ENCODE measurements around the gene SH3BP2.

SH3BP2 gene

DNA sequence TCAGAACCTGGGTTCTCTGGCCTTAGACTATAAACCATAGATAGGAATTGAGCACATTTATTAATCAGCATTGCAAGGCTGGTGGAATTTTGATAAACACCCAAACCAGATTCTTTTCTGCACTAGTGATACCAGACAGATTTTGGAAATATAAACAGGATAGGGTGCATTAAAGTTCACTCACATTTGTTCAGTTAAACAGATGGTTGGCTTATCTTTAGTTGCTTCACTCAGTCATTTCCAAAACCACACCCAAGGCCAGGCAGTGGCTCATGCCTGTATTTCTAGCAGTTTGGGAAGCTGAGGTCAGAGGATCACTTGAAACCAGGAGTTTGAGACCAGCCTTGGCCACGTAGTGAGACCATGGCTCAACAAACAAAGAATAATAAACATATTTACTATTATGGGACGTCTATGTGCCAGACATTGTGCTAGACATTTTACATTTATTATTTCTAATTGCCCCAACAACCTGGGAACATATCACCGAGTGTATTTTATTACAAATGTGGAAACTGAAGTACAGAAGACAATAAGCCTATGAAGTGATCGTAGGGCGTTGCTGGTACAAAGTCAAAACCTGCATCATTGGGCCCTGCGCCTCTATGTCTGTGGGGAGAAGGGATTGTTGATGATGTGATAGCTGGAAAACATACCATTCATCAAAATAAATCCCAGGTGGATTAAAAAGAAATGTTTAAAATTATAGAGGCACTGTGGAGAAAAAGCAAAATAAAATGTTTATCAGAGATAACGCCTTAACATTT is 65.7 kb downstream of the SH3BP2 start:
- H3F3A ChIP-seq (ENCODE audit: control insufficient read depth, insufficient read depth), result peaks cover 9% of the 10 kb centered on the region
- peaks cover 67% of the 10 kb centered on the region for H3K79me2 ChIP-seq (ENCODE audit: control insufficient read depth, low read length)
- H4K20me1 ChIP-seq (ENCODE audit: control insufficient read depth, insufficient read depth, low read depth, low read length), result peaks cover 29% of the 10 kb centered on the region
- no peaks in the 10 kb centered on the region for H3K9me3 ChIP-seq (ENCODE audit: control insufficient read depth, insufficient read depth, low read length)
- no peak overlapping the region for H3K4me3 ChIP-seq (ENCODE audit: low read length)
- no peak overlapping the region for H3K4me2 ChIP-seq (ENCODE audit: low read length)
- TF ChIP-seq, protein P1, sequence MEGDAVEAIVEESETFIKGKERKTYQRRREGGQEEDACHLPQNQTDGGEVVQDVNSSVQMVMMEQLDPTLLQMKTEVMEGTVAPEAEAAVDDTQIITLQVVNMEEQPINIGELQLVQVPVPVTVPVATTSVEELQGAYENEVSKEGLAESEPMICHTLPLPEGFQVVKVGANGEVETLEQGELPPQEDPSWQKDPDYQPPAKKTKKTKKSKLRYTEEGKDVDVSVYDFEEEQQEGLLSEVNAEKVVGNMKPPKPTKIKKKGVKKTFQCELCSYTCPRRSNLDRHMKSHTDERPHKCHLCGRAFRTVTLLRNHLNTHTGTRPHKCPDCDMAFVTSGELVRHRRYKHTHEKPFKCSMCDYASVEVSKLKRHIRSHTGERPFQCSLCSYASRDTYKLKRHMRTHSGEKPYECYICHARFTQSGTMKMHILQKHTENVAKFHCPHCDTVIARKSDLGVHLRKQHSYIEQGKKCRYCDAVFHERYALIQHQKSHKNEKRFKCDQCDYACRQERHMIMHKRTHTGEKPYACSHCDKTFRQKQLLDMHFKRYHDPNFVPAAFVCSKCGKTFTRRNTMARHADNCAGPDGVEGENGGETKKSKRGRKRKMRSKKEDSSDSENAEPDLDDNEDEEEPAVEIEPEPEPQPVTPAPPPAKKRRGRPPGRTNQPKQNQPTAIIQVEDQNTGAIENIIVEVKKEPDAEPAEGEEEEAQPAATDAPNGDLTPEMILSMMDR (IDR thresholded peaks at IDR 0.05; ENCODE audit: low read depth, low read length, poor library complexity, severe bottlenecking), result no peak
- TF ChIP-seq EZH2phosphoT487 (IDR thresholded peaks at IDR 0.05; ENCODE audit: borderline replicate concordance, low read length), result no peak
- no peaks in the 10 kb centered on the region for H3K9me2 ChIP-seq (replicated peaks; ENCODE audit: control insufficient read depth, low read length)
- H3K4me1 ChIP-seq (ENCODE audit: control insufficient read depth, low read length), result peaks cover 22% of the 10 kb centered on the region
- no peak overlapping the region for H3K27ac ChIP-seq (ENCODE audit: low read depth, low read length)
- H3K36me3 ChIP-seq (ENCODE audit: control insufficient read depth, low read length), result peaks cover 12% of the 10 kb centered on the region
- no peaks in the 10 kb centered on the region for H3K27me3 ChIP-seq (ENCODE audit: control insufficient read depth, low read length)

DNA sequence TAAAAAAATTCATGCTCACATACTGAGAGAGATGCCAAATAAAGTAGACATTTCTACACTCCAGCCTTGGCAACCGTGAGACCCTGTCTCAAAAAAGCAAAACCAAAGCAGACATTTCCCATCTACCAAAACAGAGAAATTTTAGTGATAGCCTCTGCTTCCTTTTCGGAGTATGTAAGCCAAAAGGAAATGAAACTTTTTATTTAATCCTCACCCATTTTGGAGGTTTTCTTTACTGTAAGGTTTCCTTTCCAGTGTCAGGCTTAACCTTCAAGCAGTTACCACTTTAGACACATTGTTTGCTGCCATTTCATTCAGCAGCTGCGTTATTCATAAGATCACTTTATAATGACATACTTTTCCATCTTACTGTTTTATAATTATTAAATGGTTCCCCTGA is 66.6 kb downstream of the SH3BP2 start:
- Histone ChIP-seq H4K20me1 (ENCODE audit: control insufficient read depth, insufficient read depth, low read depth, low read length) (peaks cover 28% of the 10 kb centered on the region), H3K9me2 (replicated peaks; ENCODE audit: control insufficient read depth, low read length) (no peaks in the 10 kb centered on the region), H3K79me2 (ENCODE audit: control insufficient read depth, low read length) (peaks cover 66% of the 10 kb centered on the region), H3K4me2 (ENCODE audit: low read length) (peak overlapping the region; percentile 36), H3F3A (ENCODE audit: control insufficient read depth, insufficient read depth) (peaks cover 9% of the 10 kb centered on the region), H3K36me3 (ENCODE audit: control insufficient read depth, low read length) (peaks cover 4% of the 10 kb centered on the region; the same call in 1 of the 2 replicates), H3K9me3 (ENCODE audit: control insufficient read depth, insufficient read depth, low read length) (no peaks in the 10 kb centered on the region), H3K27ac (ENCODE audit: low read depth, low read length) (no peak overlapping the region), H3K4me1 (ENCODE audit: control insufficient read depth, low read length) (peaks cover 21% of the 10 kb centered on the region), H3K27me3 (ENCODE audit: control insufficient read depth, low read length) (no peaks in the 10 kb centered on the region), H3K4me3 (ENCODE audit: low read length) (no peak overlapping the region)
- TF ChIP-seq, protein P1 (IDR thresholded peaks at IDR 0.05; ENCODE audit: low read depth, low read length, poor library complexity, severe bottlenecking), result no peak
- no peak for TF ChIP-seq EZH2phosphoT487 (IDR thresholded peaks at IDR 0.05; ENCODE audit: borderline replicate concordance, low read length)

DNA sequence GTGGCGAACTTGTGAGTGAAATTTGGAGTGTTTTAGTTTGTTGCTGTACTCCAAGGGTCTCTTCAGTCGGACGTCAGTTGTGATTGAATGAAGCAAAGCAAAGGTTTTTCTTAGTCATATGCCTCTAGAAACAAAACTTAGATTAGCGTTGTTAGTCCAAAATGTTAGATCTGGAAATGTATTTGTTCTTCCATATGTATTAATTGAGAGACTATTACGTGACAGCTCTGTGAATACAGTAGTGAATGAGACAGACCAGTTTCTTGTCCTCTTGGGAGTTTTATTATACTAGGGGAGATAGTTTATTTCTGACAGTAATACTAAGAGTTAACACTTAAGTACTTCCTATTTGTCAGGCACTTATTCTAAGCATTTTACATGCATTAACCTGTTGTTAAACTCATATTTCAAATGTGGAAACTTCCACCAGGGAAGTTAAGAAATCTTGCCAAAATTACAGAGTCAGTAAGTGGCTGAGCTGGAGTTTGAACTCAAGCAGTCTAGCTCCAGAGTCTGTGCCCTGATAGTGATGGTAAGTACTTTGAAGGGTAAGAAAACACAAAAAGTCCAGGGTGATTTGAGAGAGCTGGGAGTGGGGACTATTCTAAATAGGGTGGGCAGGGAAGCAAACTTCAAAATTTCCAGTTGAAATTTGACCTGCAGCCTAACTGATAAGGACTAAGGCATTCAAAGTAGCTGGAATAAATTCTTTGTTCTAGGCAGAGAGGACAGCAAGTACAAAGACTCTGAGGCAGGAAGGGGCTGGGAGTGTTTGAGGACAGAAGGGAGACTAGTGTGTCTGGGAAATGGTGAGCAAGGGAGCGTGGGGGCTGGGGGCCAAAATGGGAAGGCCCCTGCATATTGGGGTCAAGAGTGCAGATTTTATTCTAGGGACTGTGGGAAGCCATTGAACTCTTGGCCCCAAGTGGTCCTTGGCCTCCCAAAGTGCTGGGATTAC is 67.8 kb downstream of the SH3BP2 start:
- Histone ChIP-seq H4K20me1 (ENCODE audit: control insufficient read depth, insufficient read depth, low read depth, low read length) (peaks cover 24% of the 10 kb centered on the region), H3F3A (ENCODE audit: control insufficient read depth, insufficient read depth) (peaks cover 9% of the 10 kb centered on the region), H3K4me1 (ENCODE audit: control insufficient read depth, low read length) (peaks cover 21% of the 10 kb centered on the region), H3K9me3 (ENCODE audit: control insufficient read depth, insufficient read depth, low read length) (no peaks in the 10 kb centered on the region), H3K79me2 (ENCODE audit: control insufficient read depth, low read length) (peaks cover 60% of the 10 kb centered on the region), H3K27ac (ENCODE audit: low read depth, low read length) (no peak overlapping the region), H3K4me2 (ENCODE audit: low read length) (no peak overlapping the region), H3K9me2 (replicated peaks; ENCODE audit: control insufficient read depth, low read length) (no peaks in the 10 kb centered on the region), H3K4me3 (ENCODE audit: low read length) (no peak overlapping the region), H3K27me3 (ENCODE audit: control insufficient read depth, low read length) (no peaks in the 10 kb centered on the region), H3K36me3 (ENCODE audit: control insufficient read depth, low read length) (no peaks in the 10 kb centered on the region)
- TF ChIP-seq, protein P1 (IDR thresholded peaks at IDR 0.05; ENCODE audit: low read depth, low read length, poor library complexity, severe bottlenecking), result no peak
- no peak for TF ChIP-seq EZH2phosphoT487 (IDR thresholded peaks at IDR 0.05; ENCODE audit: borderline replicate concordance, low read length)

All from DOHH2 (cell line).